ENCODE measurements around the gene RALA. TPM values are rescaled to one million over a fixed set of nuclear protein-coding genes. Genes with fewer than 3 reads are reported as not detected.
"Not testable (repeated sequence)": the region's sequence is repeated elsewhere in the genome, so short reads cannot be mapped to it uniquely, and the experiment has no call there.

RALA gene
- total RNA-seq, 3 donors from 2014 or later = 16.7 to 25.0 (median 18.7) TPM

DNA sequence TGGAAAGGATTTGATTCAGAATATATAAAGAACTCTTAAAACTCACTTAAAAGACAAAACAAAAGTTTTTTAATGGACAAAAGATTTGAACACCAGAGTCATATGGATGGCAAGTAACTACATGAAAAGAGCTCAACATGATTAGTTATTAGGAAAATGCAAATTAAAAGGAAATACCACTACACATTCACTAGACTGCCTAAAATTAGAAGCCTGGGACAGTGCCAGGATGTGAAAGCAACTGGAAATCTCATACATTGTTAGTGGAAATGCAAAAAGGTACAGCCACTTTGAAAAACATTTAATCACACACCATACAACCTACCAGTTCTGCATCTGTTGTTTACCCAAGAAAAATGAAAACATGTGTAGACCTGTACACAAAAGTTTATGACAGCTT lies 48.8 kb downstream of the RALA start:
- no peak overlapping the region for H3K27ac ChIP-seq
- no peaks in the 10 kb centered on the region for H3K36me3 ChIP-seq
- H3K4me3 ChIP-seq = no peak overlapping the region
- TF ChIP-seq POLR2A (IDR thresholded peaks at IDR 0.05) = no peak
- TF ChIP-seq, protein P1, sequence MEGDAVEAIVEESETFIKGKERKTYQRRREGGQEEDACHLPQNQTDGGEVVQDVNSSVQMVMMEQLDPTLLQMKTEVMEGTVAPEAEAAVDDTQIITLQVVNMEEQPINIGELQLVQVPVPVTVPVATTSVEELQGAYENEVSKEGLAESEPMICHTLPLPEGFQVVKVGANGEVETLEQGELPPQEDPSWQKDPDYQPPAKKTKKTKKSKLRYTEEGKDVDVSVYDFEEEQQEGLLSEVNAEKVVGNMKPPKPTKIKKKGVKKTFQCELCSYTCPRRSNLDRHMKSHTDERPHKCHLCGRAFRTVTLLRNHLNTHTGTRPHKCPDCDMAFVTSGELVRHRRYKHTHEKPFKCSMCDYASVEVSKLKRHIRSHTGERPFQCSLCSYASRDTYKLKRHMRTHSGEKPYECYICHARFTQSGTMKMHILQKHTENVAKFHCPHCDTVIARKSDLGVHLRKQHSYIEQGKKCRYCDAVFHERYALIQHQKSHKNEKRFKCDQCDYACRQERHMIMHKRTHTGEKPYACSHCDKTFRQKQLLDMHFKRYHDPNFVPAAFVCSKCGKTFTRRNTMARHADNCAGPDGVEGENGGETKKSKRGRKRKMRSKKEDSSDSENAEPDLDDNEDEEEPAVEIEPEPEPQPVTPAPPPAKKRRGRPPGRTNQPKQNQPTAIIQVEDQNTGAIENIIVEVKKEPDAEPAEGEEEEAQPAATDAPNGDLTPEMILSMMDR (IDR thresholded peaks at IDR 0.05) = no peak
- no peak for TF ChIP-seq POLR2AphosphoS5 (IDR thresholded peaks at IDR 0.05)
- no peak for DNase-seq (ENCODE audit: low spot score in 2 of 2)
- no peaks in the 10 kb centered on the region for H3K27me3 ChIP-seq
- H3K9me3 ChIP-seq = no peaks in the 10 kb centered on the region
- intact Hi-C loops (cut with DNase I; ENCODE audit: low total_unique reads) = no loop called here
- no peaks in the 10 kb centered on the region for H3K4me1 ChIP-seq

DNA sequence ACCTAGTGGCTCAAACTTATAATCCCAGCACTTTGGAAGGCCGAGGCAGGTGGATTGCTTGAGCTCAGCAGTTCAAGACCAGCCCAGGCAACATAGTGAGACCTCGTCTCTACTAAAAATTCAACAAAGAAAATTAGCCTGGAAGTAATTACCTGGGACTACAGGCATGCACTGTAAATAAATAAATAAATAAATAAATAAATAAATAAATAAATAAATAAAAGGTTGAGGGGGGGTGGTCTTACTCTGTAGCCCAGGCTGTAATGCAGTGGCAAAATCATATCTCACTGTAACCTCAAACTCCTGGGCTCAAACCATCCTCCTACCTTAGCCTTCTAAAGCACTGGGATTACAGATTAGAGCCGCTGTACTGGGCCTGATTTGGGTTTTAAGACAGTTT lies 50.5 kb downstream of the RALA start:
- intact Hi-C loops (cut with DNase I; ENCODE audit: low total_unique reads) = no loop called here
- H3K27ac ChIP-seq = no peak overlapping the region

DNA sequence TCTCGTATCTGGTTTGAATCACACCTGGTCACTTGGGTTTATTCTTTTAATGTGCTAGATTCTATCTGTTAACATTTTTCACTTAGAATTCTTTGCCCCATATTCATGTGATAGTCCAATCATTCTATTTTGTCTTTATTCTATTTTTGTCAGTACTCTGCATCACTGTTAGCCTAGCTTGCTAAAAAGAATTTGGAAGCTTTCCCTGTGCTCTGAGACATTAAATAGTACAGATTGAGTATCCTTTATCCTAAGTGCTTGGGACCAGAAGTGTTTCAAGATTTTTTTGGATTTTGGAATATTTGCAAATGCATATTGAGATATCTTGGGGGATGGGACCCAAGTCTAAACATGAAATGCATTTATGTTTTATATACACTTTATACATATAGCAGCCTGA lies 51.0 kb downstream of the RALA start:
- DNase-seq (ENCODE audit: low spot score in 2 of 2) = no peak
- TF ChIP-seq POLR2AphosphoS5 (IDR thresholded peaks at IDR 0.05) (no peak), POLR2A (IDR thresholded peaks at IDR 0.05) (no peak)
- TF ChIP-seq, protein P1 (IDR thresholded peaks at IDR 0.05) = no peak
- H3K36me3 ChIP-seq = no peaks in the 10 kb centered on the region
- H3K4me3 ChIP-seq = no peak overlapping the region
- intact Hi-C loops (cut with DNase I; ENCODE audit: low total_unique reads) = no loop called here
- no peaks in the 10 kb centered on the region for H3K9me3 ChIP-seq
- H3K4me1 ChIP-seq = no peaks in the 10 kb centered on the region
- no peaks in the 10 kb centered on the region for H3K27me3 ChIP-seq
- H3K27ac ChIP-seq = no peak overlapping the region

More for the DNA sequence above, 50.5 kb downstream of the RALA start:
- Histone ChIP-seq H3K36me3 (no peaks in the 10 kb centered on the region), H3K4me3 (no peak overlapping the region), H3K27me3 (no peaks in the 10 kb centered on the region), H3K9me3 (no peaks in the 10 kb centered on the region), H3K4me1 (no peaks in the 10 kb centered on the region)
- no peak for DNase-seq (ENCODE audit: low spot score in 2 of 2)
- no peak for TF ChIP-seq POLR2A (IDR thresholded peaks at IDR 0.05)
- TF ChIP-seq, protein P1 (IDR thresholded peaks at IDR 0.05) = no peak
- TF ChIP-seq POLR2AphosphoS5 (IDR thresholded peaks at IDR 0.05) = no peak

DNA sequence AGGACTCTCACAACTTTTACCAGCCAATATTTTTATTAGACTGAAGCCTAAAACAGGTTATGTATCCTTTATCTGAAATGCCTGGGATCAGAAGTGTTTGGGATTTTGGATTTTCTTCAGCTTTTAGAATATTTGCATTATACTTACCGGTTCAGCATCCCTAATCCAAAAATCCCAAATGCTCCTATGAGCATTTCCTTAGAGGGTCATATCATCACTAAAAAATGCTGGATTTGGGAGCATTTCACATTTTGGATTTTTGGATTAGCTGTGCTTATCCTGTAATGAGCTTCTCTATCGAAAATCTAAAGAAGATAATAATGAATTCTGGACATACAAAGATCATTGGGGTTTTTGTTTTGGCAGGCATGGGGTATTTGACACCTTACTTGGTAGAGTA lies 53.0 kb downstream of the RALA start:
- intact Hi-C loops (cut with DNase I; ENCODE audit: low total_unique reads) = no loop called here
- no peak for TF ChIP-seq POLR2AphosphoS5 (IDR thresholded peaks at IDR 0.05)
- TF ChIP-seq POLR2A (IDR thresholded peaks at IDR 0.05) = no peak
- TF ChIP-seq, protein P1 (IDR thresholded peaks at IDR 0.05) = no peak
- Histone ChIP-seq H3K4me1 (no peaks in the 10 kb centered on the region), H3K9me3 (no peaks in the 10 kb centered on the region), H3K4me3 (no peak overlapping the region), H3K27me3 (no peaks in the 10 kb centered on the region), H3K27ac (no peak overlapping the region), H3K36me3 (no peaks in the 10 kb centered on the region)
- no peak for DNase-seq (ENCODE audit: low spot score in 2 of 2)

DNA sequence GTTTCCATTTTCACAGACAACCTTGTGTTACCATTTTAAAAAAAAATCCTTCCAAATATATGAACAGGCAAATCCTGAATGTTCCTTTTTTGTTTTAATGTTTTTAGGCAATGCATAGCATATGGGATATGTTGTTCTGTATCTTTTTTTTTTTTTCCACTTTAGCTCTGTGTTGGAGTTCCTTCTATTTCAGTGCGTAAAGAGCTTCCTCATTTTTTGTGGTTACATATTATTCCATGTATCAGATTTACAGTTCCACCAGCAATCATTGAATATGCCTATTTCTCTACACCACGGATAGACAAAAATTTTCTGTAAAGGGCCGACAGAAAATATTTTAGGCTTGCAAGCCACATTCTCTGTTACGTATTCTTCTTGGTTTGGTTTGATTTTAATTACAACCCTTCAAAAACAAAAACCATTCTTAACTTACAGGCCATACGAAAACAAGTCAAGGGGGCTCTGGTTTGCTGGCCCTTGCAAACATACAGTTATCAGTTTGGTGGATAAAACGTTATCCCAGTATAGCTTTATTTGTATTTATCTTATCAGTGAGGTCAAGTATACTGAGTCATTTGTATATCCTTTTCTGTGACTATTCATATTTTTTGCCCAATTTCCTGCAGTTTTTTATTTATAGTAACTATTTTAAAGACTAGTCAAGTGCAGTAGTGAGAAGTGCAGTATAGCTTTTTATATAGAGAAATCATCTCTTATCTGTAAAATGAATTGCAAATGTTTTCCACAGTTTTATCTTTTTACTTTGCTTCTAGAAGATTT lies 55.7 kb downstream of the RALA start:
- H3K4me1 ChIP-seq = no peaks in the 10 kb centered on the region
- no peak for DNase-seq (ENCODE audit: low spot score in 2 of 2)
- intact Hi-C loops (cut with DNase I; ENCODE audit: low total_unique reads) = no loop called here

DNA sequence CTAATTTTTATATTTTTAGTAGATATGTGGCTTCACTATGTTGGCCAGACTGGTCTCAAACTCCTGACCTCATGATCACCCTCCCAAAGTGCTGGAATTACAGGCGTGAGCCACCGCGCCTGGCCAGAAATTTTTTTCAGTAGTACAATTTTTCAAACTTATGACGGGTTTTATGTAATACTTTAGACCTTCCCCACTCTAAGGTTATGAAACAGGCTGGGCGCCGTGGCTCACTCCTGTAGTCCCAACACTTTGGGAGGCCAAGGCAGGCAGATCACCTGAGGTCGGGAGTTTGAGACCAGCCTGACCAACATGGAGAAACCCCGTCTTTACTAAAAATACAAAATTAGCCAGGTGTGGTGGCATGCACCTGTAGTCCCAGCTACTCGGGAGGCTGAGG lies 56.5 kb downstream of the RALA start:
- H3K4me1 ChIP-seq; DNase-seq (ENCODE audit: low spot score in 2 of 2); H3K27me3 ChIP-seq; H3K27ac ChIP-seq; H3K4me3 ChIP-seq; H3K9me3 ChIP-seq; intact Hi-C loops (cut with DNase I; ENCODE audit: low total_unique reads); H3K36me3 ChIP-seq: not testable (repeated sequence)

More for the DNA sequence above, 55.7 kb downstream of the RALA start:
- no peaks in the 10 kb centered on the region for H3K9me3 ChIP-seq
- no peaks in the 10 kb centered on the region for H3K36me3 ChIP-seq
- no peaks in the 10 kb centered on the region for H3K27me3 ChIP-seq
- no peak overlapping the region for H3K4me3 ChIP-seq
- no peak overlapping the region for H3K27ac ChIP-seq
- TF ChIP-seq POLR2AphosphoS5 (IDR thresholded peaks at IDR 0.05) (no peak), POLR2A (IDR thresholded peaks at IDR 0.05) (no peak)
- TF ChIP-seq, protein P1 (IDR thresholded peaks at IDR 0.05) = no peak
